B cell (primary cell): ENCODE results near the gene KIRREL3. TPM values are rescaled to one million over a fixed set of nuclear protein-coding genes. Genes with fewer than 3 reads are reported as not detected.

Source experiments
- ATAC-seq: fragments of 200-7000 bp; cut with Tn5 transposase; one replicate; pipeline ENCODE4 v1.10.0; 2021; ENCODE audit warnings: low read depth, mild to moderate bottlenecking, moderate number of reproducible peaks, moderate library complexity
- CTCF ChIA-PET: fragments of 350-600 bp; sonication (Branson Sonifier 250); formaldehyde crosslinking; loops from one replicate; lab custom pipeline; 2021; ENCODE audit warnings: antibody characterized with exemption, inconsistent platforms; lab: Charles Lee
- POLR2A ChIA-PET: fragments of 350-600 bp; sonication (Branson Sonifier 250); formaldehyde crosslinking; loops from one replicate; lab custom pipeline; 2021; ENCODE audit warnings: antibody characterized with exemption; lab: Charles Lee
- DNase-seq: peaks from one replicate; pipeline ENCODE4 v3.0.0; 2013
- H2AFZ ChIP-seq: 2 replicates; pipeline ENCODE4 v1.6.1; 2012; ENCODE audit warnings: mild to moderate bottlenecking, low read depth, low read length; ENCODE audit not compliant: insufficient read depth, poor library complexity, severe bottlenecking
- H3K27ac ChIP-seq, 2 donors: 1 replicate in 1 of 2; 2 replicates in 1 of 2; pipeline ENCODE4 v1.5.1; 2012 to 2013; ENCODE audit warnings: low read length in 2 of 2, mild to moderate bottlenecking in 2 of 2, moderate library complexity in 1 of 2
- H3K27me3 ChIP-seq, 4 experiments: fragments of 200-600 bp in 1 of 4; sonication (generic) in 1 of 4; replicated peaks in 1 of 4; 1 replicate in 2 of 4; 2 replicates in 2 of 4; pipeline versions ENCODE4 v1.6.1 to v1.7.0; 2013 to 2016; ENCODE audit warnings: low read length in 3 of 4, mild to moderate bottlenecking in 2 of 4, mixed read lengths in 1 of 4, moderate library complexity in 1 of 4; ENCODE audit not compliant: insufficient read depth in 4 of 4, control insufficient read depth in 3 of 4; ENCODE audit errors: control extremely low read depth in 1 of 4
- H3K36me3 ChIP-seq, 2 experiments: replicated peaks in 1 of 2; 1 replicate in 1 of 2; 2 replicates in 1 of 2; pipeline versions ENCODE4 v1.6.1 to v1.7.1; 2013; ENCODE audit warnings: low read length in 1 of 2; ENCODE audit not compliant: insufficient read depth in 2 of 2, control insufficient read depth in 1 of 2; ENCODE audit errors: control extremely low read depth in 1 of 2, extremely low read depth in 1 of 2
- H3K4me1 ChIP-seq, 2 donors: fragments of 200-600 bp in 1 of 2; sonication (generic) in 1 of 2; 1 replicate in 1 of 2; 2 replicates in 1 of 2; pipeline versions ENCODE4 v1.5.1 to v1.6.1; 2013 to 2017; ENCODE audit warnings: low read length in 2 of 2; ENCODE audit not compliant: control insufficient read depth in 2 of 2, insufficient read depth in 2 of 2
- H3K4me2 ChIP-seq: replicated peaks from 2 replicates; pipeline ENCODE3; 2012; ENCODE audit warnings: mild to moderate bottlenecking, low read depth, low read length; ENCODE audit not compliant: poor library complexity, severe bottlenecking
- H3K4me3 ChIP-seq, 5 experiments: fragments of 200-600 bp in 1 of 5; sonication (generic) in 1 of 5; 1 replicate in 3 of 5; 2 replicates in 2 of 5; pipeline versions ENCODE4 v1.5.1 to v1.7.0; 2011 to 2016; ENCODE audit warnings: low read length in 4 of 5, mild to moderate bottlenecking in 4 of 5, low read depth in 2 of 5, control low read depth in 1 of 5, moderate library complexity in 1 of 5; ENCODE audit not compliant: insufficient read depth in 1 of 5; ENCODE audit errors: control extremely low read depth in 1 of 5, extremely low read depth in 1 of 5
- H3K79me2 ChIP-seq: fragments of 200-600 bp; sonication (generic); one replicate; pipeline ENCODE4 v1.6.0; 2016; ENCODE audit warnings: low read length; ENCODE audit not compliant: control insufficient read depth, insufficient read depth
- H3K9ac ChIP-seq: fragments of 200-600 bp; sonication (generic); 2 replicates; pipeline ENCODE4 v1.6.1; 2017; ENCODE audit warnings: mild to moderate bottlenecking, low read length, moderate library complexity
- H3K9me3 ChIP-seq, 3 donors: one replicate each; pipeline versions ENCODE4 v1.6.1 to v1.7.1; 2013; ENCODE audit warnings: low read length in 2 of 3; ENCODE audit not compliant: control insufficient read depth in 2 of 3, insufficient read depth in 1 of 3; ENCODE audit errors: control extremely low read depth in 1 of 3
- H4K20me1 ChIP-seq: 2 replicates; pipeline ENCODE4 v1.6.0; 2012; ENCODE audit warnings: mild to moderate bottlenecking, low read length; ENCODE audit not compliant: insufficient read depth, control insufficient read depth, poor library complexity, severe bottlenecking
- H3K27ac Mint-ChIP-seq: one replicate; pipeline ENCODE4 v1.8.0; 2021; ENCODE audit warnings: mixed read lengths
- H3K27me3 Mint-ChIP-seq: one replicate; pipeline ENCODE4 v1.8.0; 2021; ENCODE audit warnings: mixed read lengths
- H3K4me1 Mint-ChIP-seq: one replicate; pipeline ENCODE4 v1.8.0; 2021; ENCODE audit warnings: mixed read lengths
- H3K4me3 Mint-ChIP-seq: one replicate; pipeline ENCODE4 v1.8.0; 2021; ENCODE audit warnings: mixed read lengths
- H3K9me3 Mint-ChIP-seq: one replicate; pipeline ENCODE4 v1.8.0; 2022; ENCODE audit warnings: mixed read lengths; ENCODE audit not compliant: insufficient read depth
- EZH2 ChIP-seq: IDR thresholded peaks from 2 replicates; pipeline ENCODE4 v1.6.1; 2012; ENCODE audit warnings: borderline replicate concordance, low read depth, mild to moderate bottlenecking, moderate library complexity, low read length; ENCODE audit not compliant: insufficient read depth, poor library complexity, severe bottlenecking
- WGBS: methylation state at CpG from one replicate; pipeline ENCODE4 v1.1.5; 2013; ENCODE audit warnings: missing lambda C conversion rate; ENCODE audit not compliant: insufficient coverage; 5-methylcytosine and 5-hydroxymethylcytosine counted together
- intact Hi-C: fragments of 100-400 bp; cut with micrococcal nuclease; formaldehyde crosslinking; loops from one replicate; pipeline ENCODE4 v1.10.0; 2022
- polyA plus RNA-seq: library from polyadenylated mRNA; depleted of rRNA; stranded (reverse); fragments of >200 nt; gene quantifications from 2 replicates; pipeline ENCODE4 v1.2.3, GENCODE V29; 2012
- total RNA-seq, 2 donors: library from RNA; stranded (reverse); fragments of 120-200 nt in 1 of 2; gene quantifications; 1 replicate in 1 of 2; 2 replicates in 1 of 2; pipeline versions ENCODE4 v1.2.3 to v1.2.4, GENCODE V29; 2013 to 2022
- TF ChIP-seq, protein P1 (sequence below): fragments of 200-600 bp; IDR thresholded peaks from one replicate; pipeline ENCODE4 v1.8.0; 2022; ENCODE audit warnings: antibody characterized with exemption, mild to moderate bottlenecking

Gene KIRREL3
- total and polyA plus RNA-seq, 2 donors (not counting 1 experiment from before 2014, with no cell fraction given), result not detected

GRCh38 chr11:126408901-126409619 is 591.5 kb downstream of the KIRREL3 start:
- no peak overlapping the region for H2AFZ ChIP-seq
- H3K4me1 Mint-ChIP-seq, result no peaks in the 10 kb centered on the region
- POLR2A ChIA-PET, result no interaction called here
- H4K20me1 ChIP-seq, result no peaks in the 10 kb centered on the region
- H3K79me2 ChIP-seq, result no peaks in the 10 kb centered on the region
- CTCF ChIA-PET, result no interaction called here
- H3K4me3 Mint-ChIP-seq, result no peak overlapping the region
- no peak overlapping the region for H3K9ac ChIP-seq
- 92% methylated on average over 10 of the region's 12 CpGs for WGBS
- ATAC-seq (no peak), DNase-seq (no peak)
- H3K27me3 ChIP-seq, result no peaks in the 10 kb centered on the region
- H3K27me3 Mint-ChIP-seq, result no peaks in the 10 kb centered on the region
- TF ChIP-seq, protein P1, sequence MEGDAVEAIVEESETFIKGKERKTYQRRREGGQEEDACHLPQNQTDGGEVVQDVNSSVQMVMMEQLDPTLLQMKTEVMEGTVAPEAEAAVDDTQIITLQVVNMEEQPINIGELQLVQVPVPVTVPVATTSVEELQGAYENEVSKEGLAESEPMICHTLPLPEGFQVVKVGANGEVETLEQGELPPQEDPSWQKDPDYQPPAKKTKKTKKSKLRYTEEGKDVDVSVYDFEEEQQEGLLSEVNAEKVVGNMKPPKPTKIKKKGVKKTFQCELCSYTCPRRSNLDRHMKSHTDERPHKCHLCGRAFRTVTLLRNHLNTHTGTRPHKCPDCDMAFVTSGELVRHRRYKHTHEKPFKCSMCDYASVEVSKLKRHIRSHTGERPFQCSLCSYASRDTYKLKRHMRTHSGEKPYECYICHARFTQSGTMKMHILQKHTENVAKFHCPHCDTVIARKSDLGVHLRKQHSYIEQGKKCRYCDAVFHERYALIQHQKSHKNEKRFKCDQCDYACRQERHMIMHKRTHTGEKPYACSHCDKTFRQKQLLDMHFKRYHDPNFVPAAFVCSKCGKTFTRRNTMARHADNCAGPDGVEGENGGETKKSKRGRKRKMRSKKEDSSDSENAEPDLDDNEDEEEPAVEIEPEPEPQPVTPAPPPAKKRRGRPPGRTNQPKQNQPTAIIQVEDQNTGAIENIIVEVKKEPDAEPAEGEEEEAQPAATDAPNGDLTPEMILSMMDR, result no peak
- TF ChIP-seq EZH2, result no peak
- H3K27ac ChIP-seq, result no peak overlapping the region
- no peaks in the 10 kb centered on the region for H3K36me3 ChIP-seq
- no peaks in the 10 kb centered on the region for H3K9me3 Mint-ChIP-seq
- no peak overlapping the region for H3K4me3 ChIP-seq
- H3K4me2 ChIP-seq, result no peak overlapping the region
- H3K27ac Mint-ChIP-seq, result no peak overlapping the region
- intact Hi-C loops, result no loop called here
- H3K9me3 ChIP-seq, result no peaks in the 10 kb centered on the region
- no peaks in the 10 kb centered on the region for H3K4me1 ChIP-seq

- TF ChIP-seq, protein P1, result no peak
- TF ChIP-seq EZH2, result no peak
- no peak for DNase-seq
- ChIA-PET CTCF (no interaction called here), POLR2A (no interaction called here)
- Mint-ChIP-seq H3K27ac (no peak overlapping the region), H3K27me3 (no peaks in the 10 kb centered on the region), H3K9me3 (no peaks in the 10 kb centered on the region), H3K4me1 (no peaks in the 10 kb centered on the region), H3K4me3 (no peak overlapping the region)
- no peak overlapping the region for H3K9ac ChIP-seq
- WGBS, result 94% methylated on average over 12 of the region's 12 CpGs
- H3K4me3 ChIP-seq, result no peak overlapping the region
- H3K36me3 ChIP-seq, result no peaks in the 10 kb centered on the region
- ATAC-seq, result no peak
- no peaks in the 10 kb centered on the region for H3K79me2 ChIP-seq
- H3K27ac ChIP-seq, result no peak overlapping the region
- no peaks in the 10 kb centered on the region for H3K4me1 ChIP-seq
- no peaks in the 10 kb centered on the region for H3K27me3 ChIP-seq
- no peaks in the 10 kb centered on the region for H3K9me3 ChIP-seq
- no peak overlapping the region for H3K4me2 ChIP-seq
- H2AFZ ChIP-seq, result no peak overlapping the region
- H4K20me1 ChIP-seq, result no peaks in the 10 kb centered on the region
- intact Hi-C loops, result no loop called here
Measured at GRCh38 chr11:126408496-126408895, 592.1 kb downstream of the KIRREL3 start.
